Mesenchymal stem cell (in vitro differentiated cells and primary cell): ENCODE measurements around the gene CLCN3.

ENCODE experiments used
- DNase-seq: peaks from one replicate; pipeline ENCODE4 v3.0.0-alpha.2; 2013
- H2AFZ ChIP-seq: one replicate; pipeline ENCODE4 v1.6.1; 2013; ENCODE audit warnings: low read depth, mild to moderate bottlenecking, control low read depth, inconsistent platforms, low read length, moderate library complexity
- H2AK5ac ChIP-seq: 2 replicates; pipeline ENCODE4 v1.6.1; 2013; ENCODE audit warnings: low read length, moderate library complexity, mild to moderate bottlenecking, inconsistent platforms; ENCODE audit not compliant: severe bottlenecking
- H2BK120ac ChIP-seq: one replicate; pipeline ENCODE4 v1.6.1; 2013; ENCODE audit warnings: low read depth, mild to moderate bottlenecking, inconsistent platforms, low read length, moderate library complexity
- H2BK12ac ChIP-seq, 2 experiments: one replicate each; pipeline ENCODE4 v1.6.1; 2013; ENCODE audit warnings: inconsistent platforms in 2 of 2, low read length in 2 of 2, mild to moderate bottlenecking in 2 of 2, moderate library complexity in 2 of 2, control low read depth in 1 of 2
- H2BK15ac ChIP-seq: one replicate; pipeline ENCODE4 v1.6.1; 2013; ENCODE audit warnings: mild to moderate bottlenecking, low read depth, inconsistent platforms; ENCODE audit not compliant: poor library complexity, severe bottlenecking
- H2BK5ac ChIP-seq: 2 replicates; pipeline ENCODE4 v1.6.1; 2013; ENCODE audit warnings: low read depth, mild to moderate bottlenecking, low read length, control low read depth, inconsistent platforms; ENCODE audit not compliant: poor library complexity, severe bottlenecking
- H3K14ac ChIP-seq, 2 experiments: one replicate each; pipeline ENCODE4 v1.6.1; 2013; ENCODE audit warnings: inconsistent platforms in 2 of 2, low read length in 2 of 2, control low read depth in 1 of 2, mild to moderate bottlenecking in 1 of 2, moderate library complexity in 1 of 2
- H3K18ac ChIP-seq, 2 experiments: one replicate each; pipeline ENCODE4 v1.6.1; 2013; ENCODE audit warnings: inconsistent platforms in 2 of 2, low read length in 2 of 2, control low read depth in 1 of 2, low read depth in 1 of 2, mild to moderate bottlenecking in 1 of 2
- H3K23ac ChIP-seq, 2 experiments: one replicate each; pipeline ENCODE4 v1.6.1; 2013; ENCODE audit warnings: inconsistent platforms in 2 of 2, low read length in 2 of 2, mild to moderate bottlenecking in 2 of 2, moderate library complexity in 2 of 2, control low read depth in 1 of 2
- H3K27ac ChIP-seq: 2 replicates; pipeline ENCODE4 v1.5.1; 2013; ENCODE audit warnings: mild to moderate bottlenecking, moderate library complexity, low read length, control low read depth, inconsistent platforms; ENCODE audit not compliant: poor library complexity, severe bottlenecking
- H3K27me3 ChIP-seq, 2 experiments: 2 replicates each; pipeline versions ENCODE4 v1.6.1 to v1.7.0; 2013; ENCODE audit warnings: low read length in 2 of 2, mild to moderate bottlenecking in 2 of 2, moderate library complexity in 2 of 2, control low read depth in 1 of 2, inconsistent platforms in 1 of 2; ENCODE audit not compliant: control insufficient read depth in 1 of 2, insufficient read depth in 1 of 2
- H3K36me3 ChIP-seq, 2 experiments: 2 replicates each; pipeline versions ENCODE4 v1.6.1 to v1.7.0; 2013; ENCODE audit warnings: low read length in 2 of 2, control low read depth in 1 of 2, inconsistent platforms in 1 of 2, low read depth in 1 of 2, mild to moderate bottlenecking in 1 of 2; ENCODE audit not compliant: insufficient read depth in 2 of 2, control insufficient read depth in 1 of 2
- H3K4ac ChIP-seq, 2 experiments: one replicate each; pipeline ENCODE4 v1.6.1; 2013; ENCODE audit warnings: inconsistent platforms in 2 of 2, low read length in 2 of 2, mild to moderate bottlenecking in 2 of 2, moderate library complexity in 2 of 2, control low read depth in 1 of 2, low read depth in 1 of 2
- H3K4me1 ChIP-seq: 2 replicates; pipeline ENCODE4 v1.6.1; 2013; ENCODE audit warnings: low read depth, low read length, control low read depth; ENCODE audit not compliant: control insufficient read depth, insufficient read depth
- H3K4me2 ChIP-seq: 2 replicates; pipeline ENCODE4 v1.6.1; 2013; ENCODE audit warnings: low read length, mild to moderate bottlenecking, inconsistent platforms; ENCODE audit not compliant: poor library complexity, severe bottlenecking
- H3K4me3 ChIP-seq, 2 experiments: 2 replicates each; pipeline versions ENCODE4 v1.5.1 to v1.7.0; 2013; ENCODE audit warnings: low read length in 2 of 2, mild to moderate bottlenecking in 2 of 2, control low read depth in 1 of 2, low read depth in 1 of 2; ENCODE audit not compliant: insufficient read depth in 1 of 2
- H3K79me1 ChIP-seq: replicated peaks from 2 replicates; pipeline ENCODE4 v1.6.1; 2013; ENCODE audit warnings: mild to moderate bottlenecking, control low read depth, low read length, inconsistent platforms; ENCODE audit not compliant: poor library complexity, severe bottlenecking
- H3K9ac ChIP-seq: 2 replicates; pipeline ENCODE4 v1.7.0; 2013; ENCODE audit warnings: mild to moderate bottlenecking, low read length, moderate library complexity
- H3K9me3 ChIP-seq: 2 replicates; pipeline ENCODE4 v1.7.0; 2013; ENCODE audit warnings: mild to moderate bottlenecking, low read length; ENCODE audit not compliant: control insufficient read depth
- H4K8ac ChIP-seq: one replicate; pipeline ENCODE4 v1.6.1; 2013; ENCODE audit warnings: inconsistent platforms, mild to moderate bottlenecking, low read length, moderate library complexity
- H4K91ac ChIP-seq: one replicate; pipeline ENCODE4 v1.6.1; 2013; ENCODE audit warnings: mild to moderate bottlenecking, low read length, inconsistent platforms
- WGBS: methylation state at CpG from one replicate; pipeline ENCODE4 v1.1.7; 2013; ENCODE audit warnings: mixed read lengths; 5-methylcytosine and 5-hydroxymethylcytosine counted together

CLCN3 gene

DNA sequence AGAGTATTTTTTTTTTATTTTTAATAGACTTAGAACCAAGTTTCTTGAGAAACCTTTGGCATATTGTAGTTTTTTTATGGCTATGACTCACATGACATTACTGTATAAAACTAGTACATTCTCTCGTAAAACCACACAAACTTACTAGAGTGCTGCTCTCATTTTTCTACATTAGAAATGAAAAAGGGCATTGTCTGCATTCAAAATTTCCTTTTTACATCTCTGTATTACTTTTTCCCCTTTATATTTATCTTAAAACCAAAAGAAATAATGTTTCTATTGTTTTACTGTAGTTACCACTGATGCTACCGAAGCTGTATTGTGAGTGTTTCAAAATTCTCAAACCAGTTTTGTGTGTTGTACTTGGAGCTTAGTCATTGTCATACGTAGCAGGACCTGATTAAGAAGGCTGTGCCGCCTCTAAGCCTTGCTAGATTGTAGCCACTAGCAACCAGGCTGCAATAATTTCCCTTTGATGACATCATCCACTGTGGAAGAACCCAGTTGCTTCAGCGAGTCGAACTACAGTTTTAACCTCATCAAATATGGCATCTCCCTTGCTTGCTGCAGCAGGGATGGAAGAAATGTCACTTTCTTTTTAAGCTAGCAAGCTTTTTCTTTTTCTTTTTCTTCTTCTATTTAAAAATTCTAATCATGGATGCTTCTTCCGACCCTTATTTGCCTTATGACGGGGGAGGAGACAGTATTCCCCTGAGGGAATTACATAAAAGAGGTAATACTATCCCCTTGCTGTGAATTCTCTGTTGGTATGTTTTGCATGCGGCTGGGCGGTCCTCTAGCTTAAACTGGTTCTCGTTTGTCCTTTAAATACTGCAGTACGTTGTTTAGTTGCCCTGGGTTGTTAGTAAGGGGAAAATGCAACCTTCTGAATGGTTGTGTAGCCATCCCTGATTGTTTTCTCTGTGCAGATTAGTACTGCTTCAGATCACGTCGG, 39.6 kb downstream of the CLCN3 start:
- Histone ChIP-seq H3K9me3 (no peaks in the 10 kb centered on the region), H2BK12ac (no peak overlapping the region), H3K36me3 (no peaks in the 10 kb centered on the region), H3K4me3 (peak overlapping the region in 1 of 2 experiments; percentile 82), H4K91ac (no peak overlapping the region), H2AFZ (no peak overlapping the region), H3K4ac (no peak overlapping the region), H3K18ac (no peak overlapping the region), H3K23ac (no peak overlapping the region), H3K9ac (peak overlapping the region; percentile 99), H2BK15ac (no peak overlapping the region), H2BK5ac (no peak overlapping the region), H2AK5ac (no peak overlapping the region), H3K27me3 (no peaks in the 10 kb centered on the region), H3K4me1 (no peaks in the 10 kb centered on the region), H3K4me2 (peak overlapping the region; percentile 69), H4K8ac (no peak overlapping the region), H3K79me1 (peaks cover 13% of the 10 kb centered on the region), H2BK120ac (no peak overlapping the region), H3K14ac (no peak overlapping the region), H3K27ac (peak overlapping the region; percentile 55)
- peak; percentile 100 for DNase-seq
- WGBS = 4% methylated on average over 14 of the region's 14 CpGs

- Histone ChIP-seq H2BK12ac (no peak overlapping the region), H3K36me3 (no peaks in the 10 kb centered on the region), H3K4me2 (no peak overlapping the region), H3K27ac (no peak overlapping the region), H2BK15ac (no peak overlapping the region), H4K91ac (no peak overlapping the region), H3K18ac (no peak overlapping the region), H3K4me1 (no peaks in the 10 kb centered on the region), H3K4me3 (peak overlapping the region in 1 of 2 experiments; percentile 82), H3K27me3 (no peaks in the 10 kb centered on the region), H2AFZ (no peak overlapping the region), H2AK5ac (no peak overlapping the region), H4K8ac (no peak overlapping the region), H3K14ac (no peak overlapping the region), H3K9me3 (no peaks in the 10 kb centered on the region), H3K4ac (no peak overlapping the region), H2BK5ac (no peak overlapping the region), H3K79me1 (peaks cover 10% of the 10 kb centered on the region), H2BK120ac (no peak overlapping the region), H3K23ac (no peak overlapping the region), H3K9ac (peak overlapping the region; percentile 99)
- WGBS = no CpG with 5 or more reads among the region's 3 CpGs
- DNase-seq = no peak
These were observed 40.6 kb downstream of the CLCN3 start for GRCh38 chr4:169660929-169661328.

- Histone ChIP-seq H3K27ac (no peak overlapping the region), H3K18ac (no peak overlapping the region), H3K79me1 (peaks cover 6% of the 10 kb centered on the region), H3K36me3 (peaks cover 0 to 7% of the 10 kb centered on the region in 2 experiments), H3K4me2 (no peak overlapping the region), H2BK120ac (no peak overlapping the region), H4K91ac (no peak overlapping the region), H2AFZ (no peak overlapping the region), H2BK12ac (no peak overlapping the region), H3K4me3 (no peak overlapping the region), H3K14ac (no peak overlapping the region), H2AK5ac (no peak overlapping the region), H3K9me3 (no peaks in the 10 kb centered on the region), H3K4ac (no peak overlapping the region), H3K23ac (no peak overlapping the region), H2BK15ac (no peak overlapping the region), H4K8ac (no peak overlapping the region), H2BK5ac (no peak overlapping the region), H3K4me1 (no peaks in the 10 kb centered on the region), H3K27me3 (no peaks in the 10 kb centered on the region), H3K9ac (peak overlapping the region; percentile 99)
- WGBS = no CpG with 5 or more reads among the region's 1 CpG
- DNase-seq = no peak
These were observed 41.4 kb downstream of the CLCN3 start for GRCh38 chr4:169661761-169662160.

DNA sequence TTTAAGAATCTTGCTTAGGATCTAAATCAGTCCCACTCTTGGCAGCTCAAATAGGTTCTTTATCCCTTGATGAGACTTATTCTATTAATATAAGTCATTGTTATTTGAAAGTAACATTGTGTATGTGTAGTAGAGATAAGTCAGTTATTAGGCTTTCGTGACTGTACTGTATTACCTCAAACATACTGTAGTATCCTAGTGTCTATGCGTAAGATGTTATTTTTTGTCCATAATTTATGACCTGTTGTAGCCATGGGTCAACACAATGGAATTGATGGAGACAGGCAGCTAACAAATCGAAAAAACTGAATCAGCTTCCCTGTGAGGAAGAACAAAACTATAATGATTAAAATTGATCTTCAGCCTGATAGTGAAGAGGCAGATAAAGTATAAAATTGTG, 41.8 kb downstream of the CLCN3 start:
- Histone ChIP-seq H2BK15ac (no peak overlapping the region), H3K36me3 (peaks cover 0 to 7% of the 10 kb centered on the region in 2 experiments), H2AK5ac (no peak overlapping the region), H3K4me3 (no peak overlapping the region), H2BK12ac (no peak overlapping the region), H3K4me2 (no peak overlapping the region), H3K9ac (peak overlapping the region; percentile 99), H4K91ac (no peak overlapping the region), H3K27ac (no peak overlapping the region), H2BK5ac (no peak overlapping the region), H2AFZ (no peak overlapping the region), H4K8ac (no peak overlapping the region), H3K9me3 (no peaks in the 10 kb centered on the region), H3K14ac (no peak overlapping the region), H3K27me3 (no peaks in the 10 kb centered on the region), H3K4ac (no peak overlapping the region), H3K18ac (no peak overlapping the region), H3K79me1 (peaks cover 6% of the 10 kb centered on the region), H2BK120ac (no peak overlapping the region), H3K23ac (no peak overlapping the region), H3K4me1 (no peaks in the 10 kb centered on the region)
- peak; percentile 38 for DNase-seq
- WGBS = 93% methylated on average over 2 of the region's 3 CpGs
